ENCODE data around the gene SH2D7.
"Not testable (repeated sequence)": the region's sequence is repeated elsewhere in the genome, so short reads cannot be mapped to it uniquely, and the experiment has no call there.

Gene SH2D7

DNA sequence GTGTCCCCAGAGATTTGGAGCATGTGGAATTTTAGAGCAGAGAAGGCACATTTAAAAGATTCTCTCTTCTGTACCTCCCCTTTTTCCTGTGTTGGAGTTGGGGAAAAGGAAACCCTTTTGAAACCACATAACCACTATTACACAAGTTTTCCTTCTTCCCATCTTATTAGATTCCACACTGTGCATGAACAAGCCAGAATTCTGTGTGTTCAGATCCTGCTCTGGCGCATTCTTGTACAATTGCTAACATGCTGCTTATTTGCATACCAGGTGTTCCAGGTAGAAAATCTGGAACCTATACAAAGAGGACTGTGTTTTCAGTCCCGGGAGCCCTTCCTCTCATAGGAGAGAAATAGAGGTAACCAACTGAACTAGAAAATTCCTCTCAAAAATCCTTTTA is 41.4 kb downstream of the SH2D7 start:
- DNase-seq (ENCODE audit: low read depth, low spot score) = no peak

GRCh38 chr15:78139578-78139977 is 47.2 kb downstream of the SH2D7 start:
- DNase-seq (ENCODE audit: low read depth, low spot score) = no peak

- DNase-seq (ENCODE audit: low read depth, low spot score) = no peak
Measured at GRCh38 chr15:78140292-78140691, 47.9 kb downstream of the SH2D7 start.

GRCh38 chr15:78142332-78142731 is 50.0 kb downstream of the SH2D7 start:
- no peak for DNase-seq (ENCODE audit: low read depth, low spot score)

GRCh38 chr15:78146425-78147154 is 54.2 kb downstream of the SH2D7 start:
- DNase-seq (ENCODE audit: low read depth, low spot score) = no peak

GRCh38 chr15:78147566-78147965 is 55.2 kb downstream of the SH2D7 start:
- no peak for DNase-seq (ENCODE audit: low read depth, low spot score)

DNA sequence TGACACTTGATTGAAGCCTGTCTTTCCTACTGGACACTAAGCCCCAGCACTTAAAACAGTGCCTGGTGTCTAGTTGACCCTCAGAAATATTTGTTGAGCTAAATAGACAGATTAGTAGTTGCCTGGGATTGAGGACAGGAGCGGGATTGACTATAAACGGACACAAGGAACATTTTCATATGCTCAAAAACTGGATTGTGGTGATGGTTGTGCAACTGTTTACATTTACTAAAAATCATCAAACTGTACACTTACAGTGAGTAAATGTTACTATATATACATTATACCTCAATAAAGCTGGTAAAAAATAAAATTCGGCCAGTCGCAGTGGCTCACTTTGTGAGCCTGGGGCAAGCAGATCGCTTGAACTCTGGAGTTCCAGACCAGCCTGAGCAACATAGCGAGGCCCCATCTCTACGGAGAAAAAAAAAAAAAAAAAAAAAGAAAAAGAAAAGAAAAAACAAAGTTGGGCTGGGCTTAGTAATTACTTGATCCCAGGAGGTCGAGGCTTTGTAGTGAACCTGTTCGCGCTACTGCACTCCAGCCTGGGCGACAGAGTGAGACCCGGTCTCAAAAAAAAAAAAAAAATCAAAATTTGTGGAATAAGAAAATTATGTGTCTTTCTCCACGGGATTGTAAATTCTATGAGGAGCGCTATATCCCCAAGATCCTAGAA is 56.2 kb downstream of the SH2D7 start:
- no peak for DNase-seq (ENCODE audit: low read depth, low spot score)

DNA sequence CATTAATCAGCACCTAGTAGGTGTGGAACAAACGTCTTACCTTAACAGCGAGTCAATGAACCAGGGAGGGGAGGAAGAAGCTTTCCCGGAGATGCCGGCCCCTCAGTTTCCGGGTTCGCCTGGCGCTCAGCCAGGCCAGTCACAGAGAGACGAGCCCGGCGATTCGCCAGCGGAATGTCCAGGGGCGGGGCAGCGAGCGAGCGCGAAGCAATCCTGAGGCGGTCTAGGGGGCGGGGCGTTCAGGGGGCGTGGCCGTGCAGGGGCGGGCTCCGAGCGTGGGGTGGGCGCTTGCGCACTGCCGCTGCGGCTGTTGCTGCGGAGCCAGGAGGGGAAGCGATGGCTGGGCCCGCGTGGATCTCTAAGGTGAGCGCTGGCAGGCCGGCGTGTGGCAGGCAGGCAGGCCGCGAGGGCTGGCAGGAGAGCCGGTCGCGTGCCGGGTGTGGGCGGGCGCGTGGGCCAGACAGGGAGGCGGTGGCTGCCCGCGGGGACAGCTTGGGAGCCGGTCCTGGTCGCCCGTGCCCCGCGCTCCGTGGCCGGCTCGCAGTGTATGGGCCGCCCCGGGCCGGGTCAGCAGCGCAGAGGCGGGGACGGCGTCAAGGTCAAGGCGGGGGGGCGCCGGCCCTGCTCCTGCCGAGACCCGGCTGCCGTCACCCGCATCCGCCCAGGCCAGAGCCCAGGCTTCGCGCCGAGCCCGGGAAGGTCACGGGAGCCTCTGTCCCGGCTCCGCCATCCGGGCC is 56.9 kb downstream of the SH2D7 start, which contains the start of gene IDH3A:
Gene IDH3A (plus strand): TSS at position 295 of the 737 bp plus-strand sequence. CDS start 42 bp downstream, at position 337.
- DNase-seq (ENCODE audit: low read depth, low spot score) = peak; percentile 99

GRCh38 chr15:78149805-78150751 is 57.7 kb downstream of the SH2D7 start:
- DNase-seq (ENCODE audit: low read depth, low spot score) = no peak

- not testable (repeated sequence) for DNase-seq (ENCODE audit: low read depth, low spot score)
Measured at GRCh38 chr15:78151075-78151474, 58.7 kb downstream of the SH2D7 start.

All from astrocyte of the hippocampus (primary cell).